ENCODE measurements around the gene FNDC3B. TPM values are rescaled to one million over a fixed set of nuclear protein-coding genes. Genes with fewer than 3 reads are reported as not detected.

Gene FNDC3B
- total and polyA plus RNA-seq, 9 donors, result 22.1 to 198 (median 108) TPM

DNA sequence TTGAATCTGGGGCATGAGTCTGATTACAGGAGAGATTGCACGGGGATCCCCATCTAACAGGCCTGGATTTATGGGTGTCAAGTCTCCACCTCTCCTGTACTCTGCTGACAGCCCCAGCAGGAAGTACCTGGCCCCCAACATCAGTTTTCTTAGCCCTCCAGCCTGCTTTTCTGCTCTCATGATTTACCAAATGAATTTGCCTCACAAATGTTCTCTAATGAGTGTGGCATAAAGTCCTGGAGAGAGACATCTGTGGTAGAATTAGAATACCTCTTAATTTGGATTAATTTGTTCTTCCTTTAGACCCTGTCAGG lies 60.1 kb downstream of the FNDC3B start:
- intact Hi-C loops (cut with DNase I), result no loop called here
- TF ChIP-seq, protein P1, sequence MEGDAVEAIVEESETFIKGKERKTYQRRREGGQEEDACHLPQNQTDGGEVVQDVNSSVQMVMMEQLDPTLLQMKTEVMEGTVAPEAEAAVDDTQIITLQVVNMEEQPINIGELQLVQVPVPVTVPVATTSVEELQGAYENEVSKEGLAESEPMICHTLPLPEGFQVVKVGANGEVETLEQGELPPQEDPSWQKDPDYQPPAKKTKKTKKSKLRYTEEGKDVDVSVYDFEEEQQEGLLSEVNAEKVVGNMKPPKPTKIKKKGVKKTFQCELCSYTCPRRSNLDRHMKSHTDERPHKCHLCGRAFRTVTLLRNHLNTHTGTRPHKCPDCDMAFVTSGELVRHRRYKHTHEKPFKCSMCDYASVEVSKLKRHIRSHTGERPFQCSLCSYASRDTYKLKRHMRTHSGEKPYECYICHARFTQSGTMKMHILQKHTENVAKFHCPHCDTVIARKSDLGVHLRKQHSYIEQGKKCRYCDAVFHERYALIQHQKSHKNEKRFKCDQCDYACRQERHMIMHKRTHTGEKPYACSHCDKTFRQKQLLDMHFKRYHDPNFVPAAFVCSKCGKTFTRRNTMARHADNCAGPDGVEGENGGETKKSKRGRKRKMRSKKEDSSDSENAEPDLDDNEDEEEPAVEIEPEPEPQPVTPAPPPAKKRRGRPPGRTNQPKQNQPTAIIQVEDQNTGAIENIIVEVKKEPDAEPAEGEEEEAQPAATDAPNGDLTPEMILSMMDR (IDR thresholded peaks at IDR 0.05), result no peak
- TF ChIP-seq EP300 (IDR thresholded peaks at IDR 0.05) (no peak), POLR2A (IDR thresholded peaks at IDR 0.05) (no peak)
- Histone ChIP-seq H3K36me3 (no peaks in the 10 kb centered on the region), H3K27me3 (no peaks in the 10 kb centered on the region), H3K9me3 (no peaks in the 10 kb centered on the region), H3K27ac (no peak overlapping the region), H3K4me3 (no peak overlapping the region), H3K4me1 (ENCODE audit: insufficient read depth) (peaks cover 8% of the 10 kb centered on the region)
- no peak for DNase-seq
- WGBS, 3 donors, result 50 to 74% (median 72%) methylated on average over 1 of the region's 1 CpG

- TF ChIP-seq POLR2A (IDR thresholded peaks at IDR 0.05), result no peak
- TF ChIP-seq, protein P1 (IDR thresholded peaks at IDR 0.05), result no peak
- no peak for TF ChIP-seq EP300 (IDR thresholded peaks at IDR 0.05)
- peaks cover 9% of the 10 kb centered on the region for H3K4me1 ChIP-seq (ENCODE audit: insufficient read depth)
- intact Hi-C loops (cut with DNase I), result no loop called here
- no peak overlapping the region for H3K4me3 ChIP-seq
- WGBS, 3 donors, result 93 to 96% (median 94%) methylated on average over 2 of the region's 2 CpGs
- no peaks in the 10 kb centered on the region for H3K9me3 ChIP-seq
- H3K27me3 ChIP-seq, result no peaks in the 10 kb centered on the region
- no peaks in the 10 kb centered on the region for H3K36me3 ChIP-seq
- no peak overlapping the region for H3K27ac ChIP-seq
- DNase-seq, result no peak
Observed at GRCh38 chr3:172100482-172100881, 61.1 kb downstream of the FNDC3B start.

DNA sequence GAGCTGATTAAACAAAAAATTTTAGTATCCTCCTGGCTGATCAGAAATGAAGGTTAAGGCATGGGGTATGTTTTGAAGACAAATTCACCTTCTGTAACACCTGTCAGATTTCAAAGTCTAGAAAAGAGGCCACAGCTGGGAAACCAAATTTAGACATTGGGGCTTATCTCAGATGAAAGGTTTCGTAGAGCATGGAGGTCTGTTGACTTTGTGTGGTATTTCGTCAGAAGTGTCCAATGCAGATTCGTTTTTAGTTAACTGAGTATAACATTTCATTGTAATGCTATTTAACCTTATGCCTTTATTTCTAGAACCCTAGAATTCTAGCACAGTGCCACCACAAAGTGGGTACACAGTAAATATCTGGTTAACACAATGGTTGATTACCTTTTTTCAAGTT lies 61.7 kb downstream of the FNDC3B start:
- Histone ChIP-seq H3K4me3 (no peak overlapping the region), H3K9me3 (no peaks in the 10 kb centered on the region), H3K27ac (no peak overlapping the region), H3K36me3 (no peaks in the 10 kb centered on the region), H3K4me1 (ENCODE audit: insufficient read depth) (peaks cover 9% of the 10 kb centered on the region), H3K27me3 (no peaks in the 10 kb centered on the region)
- intact Hi-C loops (cut with DNase I), result no loop called here
- DNase-seq, result no peak
- TF ChIP-seq EP300 (IDR thresholded peaks at IDR 0.05) (no peak), POLR2A (IDR thresholded peaks at IDR 0.05) (no peak)
- TF ChIP-seq, protein P1 (IDR thresholded peaks at IDR 0.05), result no peak
- 60 to 76% (median 65%) methylated on average over 3 of the region's 3 CpGs for WGBS, 3 donors

DNA sequence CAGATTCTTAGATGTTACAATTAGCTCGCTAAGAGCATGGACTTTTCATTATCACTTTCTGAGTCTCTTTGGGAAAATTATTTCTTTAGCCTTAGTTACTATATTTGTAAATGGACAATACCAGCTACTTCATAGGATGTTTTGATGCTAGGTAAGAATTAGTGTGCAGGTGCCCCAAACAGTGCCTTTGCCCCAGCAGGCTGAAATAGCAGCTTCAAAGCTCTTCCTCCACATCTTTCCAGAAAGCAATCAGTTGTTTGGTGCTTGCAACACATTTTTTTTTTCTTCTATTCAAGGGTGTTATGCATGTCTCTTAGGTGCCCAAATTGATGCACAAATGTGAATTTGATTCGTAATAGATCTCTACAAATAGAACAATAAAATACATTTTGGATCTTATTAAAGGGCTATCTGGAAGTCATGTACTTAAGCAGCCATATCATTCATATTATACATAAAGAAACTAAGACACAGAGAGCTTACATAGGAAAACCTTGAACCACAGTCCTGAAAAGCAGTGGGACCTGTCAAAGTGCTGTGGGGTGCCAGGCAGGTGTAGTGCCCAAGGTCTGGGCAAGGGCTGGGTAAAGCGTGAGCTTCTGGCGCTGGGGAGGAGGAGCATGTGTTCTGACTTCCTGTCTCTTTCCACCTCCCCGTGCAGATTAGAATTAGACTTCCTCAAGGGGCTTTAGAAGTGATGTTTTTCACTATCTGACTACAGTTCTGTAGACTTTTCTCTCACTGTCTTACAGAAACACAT lies 62.9 kb downstream of the FNDC3B start:
- no peaks in the 10 kb centered on the region for H3K36me3 ChIP-seq
- intact Hi-C loops (cut with DNase I), result no loop called here
- 60 to 70% (median 65%) methylated on average over 5 of the region's 5 CpGs for WGBS, 3 donors
- no peak for DNase-seq
- peaks cover 9% of the 10 kb centered on the region for H3K4me1 ChIP-seq (ENCODE audit: insufficient read depth)
- TF ChIP-seq POLR2A (IDR thresholded peaks at IDR 0.05), result no peak
- TF ChIP-seq, protein P1 (IDR thresholded peaks at IDR 0.05), result no peak
- no peak for TF ChIP-seq EP300 (IDR thresholded peaks at IDR 0.05)
- no peaks in the 10 kb centered on the region for H3K9me3 ChIP-seq
- H3K27me3 ChIP-seq, result no peaks in the 10 kb centered on the region
- H3K27ac ChIP-seq, result no peak overlapping the region
- no peak overlapping the region for H3K4me3 ChIP-seq
